Activated naive CD4-positive, alpha-beta T cell treated with anti-CD3 and anti-CD28 coated beads for 36 hours (primary cell): ENCODE measurements around the gene KANSL1. TPM values are rescaled to one million over a fixed set of nuclear protein-coding genes. Genes with fewer than 3 reads are reported as not detected.
A peak's percentile ranks its signal among the peaks of the same experiment; 100 is the strongest.

Experiments used
- CTCF ChIA-PET: fragments of 350-600 bp; sonication (Branson Sonifier 250); formaldehyde crosslinking; loops from one replicate; lab custom pipeline; 2021; ENCODE audit warnings: antibody characterized with exemption; lab: Charles Lee
- DNase-seq: peaks from one replicate; pipeline ENCODE4 v3.0.0-alpha.2; 2020
- H3K27ac Mint-ChIP-seq: one replicate; pipeline ENCODE4 v1.8.0; 2021; ENCODE audit warnings: mild to moderate bottlenecking, mixed read lengths
- H3K27me3 Mint-ChIP-seq: one replicate; pipeline ENCODE4 v1.8.0; 2021; ENCODE audit warnings: low read depth, mixed read lengths
- H3K36me3 Mint-ChIP-seq: one replicate; pipeline ENCODE4 v1.8.0; 2021; ENCODE audit warnings: low read depth, mixed read lengths
- H3K4me1 Mint-ChIP-seq: one replicate; pipeline ENCODE4 v1.8.0; 2021; ENCODE audit warnings: low read depth, mixed read lengths
- H3K4me3 Mint-ChIP-seq: one replicate; pipeline ENCODE4 v1.8.0; 2021; ENCODE audit warnings: mild to moderate bottlenecking, moderate library complexity, mixed read lengths
- H3K9me3 Mint-ChIP-seq: one replicate; pipeline ENCODE4 v1.8.0; 2021; ENCODE audit warnings: mixed read lengths
- intact Hi-C: fragments of 100-400 bp; cut with micrococcal nuclease; formaldehyde crosslinking; loops from one replicate; pipeline ENCODE4 v1.15.1; 2023
- total RNA-seq, 2 experiments: library from RNA; stranded (reverse); gene quantifications; one replicate each; pipeline ENCODE4 v1.2.3, GENCODE V29; 2021

Gene KANSL1
- total RNA-seq, 2 experiments from 2014 or later: 64.3 to 64.5 TPM

GRCh38 chr17:46082257-46082656, 111.0 kb downstream of the KANSL1 start:
- Mint-ChIP-seq H3K27me3 (no peaks in the 10 kb centered on the region), H3K4me3 (no peak overlapping the region), H3K4me1 (peaks cover 59% of the 10 kb centered on the region), H3K9me3 (no peaks in the 10 kb centered on the region), H3K36me3 (peaks cover 18% of the 10 kb centered on the region), H3K27ac (peak overlapping the region; percentile 28)
- no peak for DNase-seq
- intact Hi-C loops: no loop called here
- CTCF ChIA-PET: interaction anchor here (1.2 to 1.5 kb wide), 2 partner anchors 9 to 105 kb away, joined by 3 to 4 read pairs; no protein-coding TSS in a partner anchor

GRCh38 chr17:46081018-46081320, 112.3 kb downstream of the KANSL1 start:
- H3K9me3 Mint-ChIP-seq: peaks cover 1% of the 10 kb centered on the region
- DNase-seq: no peak
- peaks cover 23% of the 10 kb centered on the region for H3K36me3 Mint-ChIP-seq
- H3K27ac Mint-ChIP-seq: no peak overlapping the region
- peaks cover 58% of the 10 kb centered on the region for H3K4me1 Mint-ChIP-seq
- CTCF ChIA-PET: no interaction called here
- no peak overlapping the region for H3K4me3 Mint-ChIP-seq
- H3K27me3 Mint-ChIP-seq: no peaks in the 10 kb centered on the region
- intact Hi-C loops: no loop called here

GRCh38 chr17:46080118-46081017, 112.9 kb downstream of the KANSL1 start:
- H3K4me3 Mint-ChIP-seq: no peak overlapping the region
- CTCF ChIA-PET: interaction anchor here (0.6 to 0.9 kb wide), 2 partner anchors 106 to 118 kb away, joined by 3 to 6 read pairs; no protein-coding TSS in a partner anchor
- H3K27me3 Mint-ChIP-seq: no peaks in the 10 kb centered on the region
- no peak overlapping the region for H3K27ac Mint-ChIP-seq
- DNase-seq: no peak
- peaks cover 1% of the 10 kb centered on the region for H3K9me3 Mint-ChIP-seq
- H3K4me1 Mint-ChIP-seq: peaks cover 56% of the 10 kb centered on the region
- intact Hi-C loops: no loop called here
- peaks cover 23% of the 10 kb centered on the region for H3K36me3 Mint-ChIP-seq

GRCh38 chr17:46078675-46079074, 114.6 kb downstream of the KANSL1 start:
- no peak overlapping the region for H3K4me3 Mint-ChIP-seq
- H3K27ac Mint-ChIP-seq: peak overlapping the region; percentile 44
- CTCF ChIA-PET: interaction anchor here (0.8 to 1.2 kb wide), 3 partner anchors 115 to 134 kb away, joined by 3 to 4 read pairs (median 4); partner anchors contain the start of gene KANSL1
- H3K9me3 Mint-ChIP-seq: peaks cover 1% of the 10 kb centered on the region
- peaks cover 51% of the 10 kb centered on the region for H3K4me1 Mint-ChIP-seq
- peaks cover 19% of the 10 kb centered on the region for H3K36me3 Mint-ChIP-seq
- intact Hi-C loops: no loop called here
- no peak for DNase-seq
- no peaks in the 10 kb centered on the region for H3K27me3 Mint-ChIP-seq

- Mint-ChIP-seq H3K9me3 (peaks cover 1% of the 10 kb centered on the region), H3K27ac (no peak overlapping the region), H3K4me3 (no peak overlapping the region), H3K27me3 (no peaks in the 10 kb centered on the region), H3K4me1 (peaks cover 41% of the 10 kb centered on the region), H3K36me3 (peaks cover 11% of the 10 kb centered on the region)
- DNase-seq: no peak
- CTCF ChIA-PET: no interaction called here
- intact Hi-C loops: no loop called here
Measured at GRCh38 chr17:46074540-46074939, 118.7 kb downstream of the KANSL1 start.

GRCh38 chr17:46072998-46073397, 120.2 kb downstream of the KANSL1 start:
- intact Hi-C loops: no loop called here
- DNase-seq: no peak
- CTCF ChIA-PET: interaction anchor here (0.6 to 1.0 kb wide), 2 partner anchors 11 to 686 kb away, joined by 3 read pairs; no protein-coding TSS in a partner anchor
- Mint-ChIP-seq H3K27me3 (no peaks in the 10 kb centered on the region), H3K4me3 (no peak overlapping the region), H3K9me3 (peaks cover 1% of the 10 kb centered on the region), H3K4me1 (peaks cover 40% of the 10 kb centered on the region), H3K27ac (no peak overlapping the region), H3K36me3 (peaks cover 8% of the 10 kb centered on the region)

GRCh38 chr17:46071796-46072195, 121.4 kb downstream of the KANSL1 start:
- CTCF ChIA-PET: interaction anchor here (1.1 kb wide), 1 partner anchor 121 kb away, joined by 4 read pairs; the partner anchor contains the start of gene KANSL1
- H3K27ac Mint-ChIP-seq: no peak overlapping the region
- no peak overlapping the region for H3K4me3 Mint-ChIP-seq
- DNase-seq: no peak
- no peaks in the 10 kb centered on the region for H3K27me3 Mint-ChIP-seq
- peaks cover 1% of the 10 kb centered on the region for H3K9me3 Mint-ChIP-seq
- H3K36me3 Mint-ChIP-seq: peaks cover 9% of the 10 kb centered on the region
- peaks cover 46% of the 10 kb centered on the region for H3K4me1 Mint-ChIP-seq
- intact Hi-C loops: no loop called here

GRCh38 chr17:46064460-46064859, 128.8 kb downstream of the KANSL1 start:
- no peaks in the 10 kb centered on the region for H3K9me3 Mint-ChIP-seq
- H3K27me3 Mint-ChIP-seq: no peaks in the 10 kb centered on the region
- H3K4me3 Mint-ChIP-seq: no peak overlapping the region
- no peak for DNase-seq
- H3K4me1 Mint-ChIP-seq: peaks cover 28% of the 10 kb centered on the region
- no peak overlapping the region for H3K27ac Mint-ChIP-seq
- peaks cover 20% of the 10 kb centered on the region for H3K36me3 Mint-ChIP-seq
- CTCF ChIA-PET: interaction anchor here (0.5 kb wide), 1 partner anchor 47 kb away, joined by 3 read pairs; no protein-coding TSS in a partner anchor
- intact Hi-C loops: no loop called here

GRCh38 chr17:46063241-46063640, 130.0 kb downstream of the KANSL1 start:
- Mint-ChIP-seq H3K4me1 (peaks cover 26% of the 10 kb centered on the region), H3K27me3 (no peaks in the 10 kb centered on the region), H3K9me3 (no peaks in the 10 kb centered on the region), H3K27ac (no peak overlapping the region), H3K36me3 (peaks cover 24% of the 10 kb centered on the region), H3K4me3 (no peak overlapping the region)
- DNase-seq: no peak
- intact Hi-C loops: no loop called here
- CTCF ChIA-PET: interaction anchor here (2.2 kb wide), 1 partner anchor 11 kb away, joined by 6 read pairs; no protein-coding TSS in a partner anchor

- no peak for DNase-seq
- CTCF ChIA-PET: interaction anchor here (2.2 kb wide), 1 partner anchor 9 kb away, joined by 6 read pairs; no protein-coding TSS in a partner anchor
- no peak overlapping the region for H3K27ac Mint-ChIP-seq
- intact Hi-C loops: no loop called here
- peaks cover 33% of the 10 kb centered on the region for H3K4me1 Mint-ChIP-seq
- H3K27me3 Mint-ChIP-seq: no peaks in the 10 kb centered on the region
- no peak overlapping the region for H3K4me3 Mint-ChIP-seq
- H3K36me3 Mint-ChIP-seq: peaks cover 16% of the 10 kb centered on the region
- no peaks in the 10 kb centered on the region for H3K9me3 Mint-ChIP-seq
Measured at GRCh38 chr17:46061435-46061834, 131.8 kb downstream of the KANSL1 start.

GRCh38 chr17:46060461-46060860, 132.8 kb downstream of the KANSL1 start:
- intact Hi-C loops: no loop called here
- CTCF ChIA-PET: interaction anchor here (1.1 to 1.4 kb wide), 3 partner anchors 9 to 133 kb away, joined by 3 to 6 read pairs (median 6); partner anchors contain the start of gene KANSL1
- H3K27me3 Mint-ChIP-seq: no peaks in the 10 kb centered on the region
- no peak overlapping the region for H3K4me3 Mint-ChIP-seq
- peaks cover 11% of the 10 kb centered on the region for H3K36me3 Mint-ChIP-seq
- no peak for DNase-seq
- H3K27ac Mint-ChIP-seq: no peak overlapping the region
- no peaks in the 10 kb centered on the region for H3K9me3 Mint-ChIP-seq
- peaks cover 35% of the 10 kb centered on the region for H3K4me1 Mint-ChIP-seq

GRCh38 chr17:46059486-46059885, 133.7 kb downstream of the KANSL1 start:
- Mint-ChIP-seq H3K4me3 (no peak overlapping the region), H3K27ac (no peak overlapping the region), H3K36me3 (peaks cover 11% of the 10 kb centered on the region), H3K9me3 (no peaks in the 10 kb centered on the region), H3K27me3 (no peaks in the 10 kb centered on the region), H3K4me1 (peaks cover 37% of the 10 kb centered on the region)
- CTCF ChIA-PET: interaction anchor here (0.7 to 1.9 kb wide), 7 partner anchors 8 to 133 kb away, joined by 3 to 18 read pairs (median 5); partner anchors contain the start of gene KANSL1
- no peak for DNase-seq
- intact Hi-C loops: no loop called here
